IPS-NIHi11 (cell line): ENCODE results near the gene HIKESHI.
A peak's percentile ranks its signal among the peaks of the same experiment; 100 is the strongest.

Experiments
- DNase-seq: peaks from one replicate; pipeline ENCODE4 v3.0.0; 2012; ENCODE audit warnings: mixed read lengths, low spot score

HIKESHI gene

DNA sequence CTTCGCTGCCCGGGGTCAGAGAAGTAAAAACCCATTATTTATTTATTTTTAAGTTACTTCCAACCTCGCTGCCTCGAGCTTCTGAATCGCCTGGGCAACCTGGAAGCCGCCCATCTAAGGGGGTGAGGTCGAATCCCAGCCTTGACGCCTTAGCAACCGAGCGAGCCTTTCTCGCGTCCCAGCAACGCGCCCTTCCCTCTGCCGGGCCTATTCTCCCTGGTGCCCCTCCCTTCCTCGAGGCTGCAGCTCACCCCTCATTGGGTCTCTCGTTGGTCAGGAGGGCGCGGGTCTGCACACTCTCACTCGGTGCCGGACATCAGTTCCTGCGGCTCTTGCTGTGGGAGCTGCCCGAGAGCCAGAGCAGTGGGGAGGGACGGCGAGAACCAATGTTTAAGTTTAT, 72.5 kb downstream of the HIKESHI start, which contains the start of gene CCDC81:
CCDC81 (plus strand) TSS at position 302 of the 400 bp plus-strand sequence. CDS start 277 bp downstream, outside the sequence.
- peak; percentile 89 for DNase-seq

DNA sequence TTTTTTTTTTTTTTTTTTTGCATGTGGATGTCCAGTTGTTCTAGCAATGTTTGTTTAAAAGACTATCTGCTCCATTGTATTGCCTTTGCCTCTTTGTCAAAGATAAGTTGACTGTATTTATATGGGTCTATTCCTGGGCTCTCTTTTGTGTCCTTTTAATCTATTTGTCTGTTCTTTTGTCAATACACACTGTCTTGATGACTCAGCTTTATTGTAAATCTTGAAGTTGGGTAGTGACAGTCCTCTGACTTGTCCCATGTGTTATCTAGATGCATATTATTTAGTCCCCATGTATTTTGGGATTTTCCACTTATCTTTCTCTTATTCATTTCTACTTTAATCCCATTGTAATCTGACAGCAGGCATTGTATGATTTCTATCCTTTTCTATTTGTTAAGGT, 75.9 kb downstream of the HIKESHI start:
- DNase-seq: no peak

DNA sequence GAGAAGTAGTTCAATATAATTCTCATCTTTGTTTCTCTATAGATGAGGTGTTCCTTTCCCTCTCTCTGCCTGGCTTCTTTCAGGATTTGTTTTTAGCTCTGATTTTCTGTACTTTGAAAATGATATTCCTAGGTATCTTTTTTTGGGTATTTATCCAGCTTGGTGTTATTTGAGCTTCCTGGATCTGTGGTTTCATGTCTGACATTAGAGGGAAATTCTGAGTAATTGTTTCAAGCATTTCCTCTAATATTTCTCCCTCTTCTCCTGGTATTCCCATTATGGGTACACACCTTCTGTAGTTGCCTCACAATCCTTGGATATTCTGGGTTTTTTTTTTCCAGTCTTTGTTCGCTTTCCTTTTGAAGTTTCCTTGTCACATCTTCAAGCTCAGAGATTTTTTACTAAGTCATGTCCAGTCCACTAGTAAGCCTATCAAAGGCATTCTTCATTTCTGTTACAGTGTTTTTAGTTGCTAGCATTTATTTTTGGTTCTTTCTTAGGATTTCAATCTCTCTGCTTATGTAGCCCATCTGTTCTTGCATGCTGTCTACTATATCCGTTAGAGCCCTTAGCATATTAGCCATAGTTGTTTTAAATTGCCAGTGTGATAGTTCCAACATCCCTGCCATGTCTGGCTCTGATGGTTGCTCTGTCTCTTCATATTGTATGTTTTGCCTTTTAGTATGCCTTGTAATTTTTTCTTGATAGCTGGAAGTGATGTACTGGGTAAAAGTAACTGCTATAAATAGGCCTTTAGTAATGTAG, 78.4 kb downstream of the HIKESHI start:
- DNase-seq: no peak

GRCh38 chr11:86383041-86383955, 81.3 kb downstream of the HIKESHI start:
- no peak for DNase-seq

- DNase-seq: no peak
Measured at GRCh38 chr11:86386283-86386682, 84.2 kb downstream of the HIKESHI start.

DNA sequence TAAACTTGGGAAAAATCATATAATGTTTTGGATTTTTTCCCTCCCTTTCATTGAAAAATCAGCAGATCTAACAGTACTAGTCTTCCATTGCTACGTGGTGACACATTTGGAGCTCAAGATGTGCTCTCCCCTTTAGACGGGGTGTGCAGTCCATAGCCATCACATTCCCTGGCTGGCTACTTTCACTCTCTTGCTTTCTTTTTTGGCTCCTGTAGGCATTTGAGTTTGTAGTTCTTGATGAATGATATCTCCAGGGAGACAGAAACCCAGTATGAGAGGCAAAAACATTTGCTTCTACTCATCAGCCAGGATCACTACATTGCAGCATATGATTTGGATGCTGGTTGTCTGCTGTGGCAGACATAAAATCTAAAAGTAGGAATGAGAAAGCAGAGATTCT, 84.7 kb downstream of the HIKESHI start:
- DNase-seq: no peak

GRCh38 chr11:86388198-86388597, 86.2 kb downstream of the HIKESHI start:
- DNase-seq: peak; percentile 17

GRCh38 chr11:86390487-86390886, 88.4 kb downstream of the HIKESHI start:
- no peak for DNase-seq

- DNase-seq: peak; percentile 44
Measured at GRCh38 chr11:86395061-86395551, 93.1 kb downstream of the HIKESHI start.
